Skeletal muscle tissue (tissue), 4 donors: ENCODE results near the gene SDCBP2. TPM values are rescaled to one million over a fixed set of nuclear protein-coding genes. Genes with fewer than 3 reads are reported as not detected.
A peak's percentile ranks its signal among the peaks of the same experiment; 100 is the strongest.

Experiments used
- H3K27ac ChIP-seq: one replicate; pipeline ENCODE4 v1.7.0; 2013; ENCODE audit warnings: mild to moderate bottlenecking, low read depth, low read length, inconsistent platforms
- H3K27me3 ChIP-seq, 3 donors: one replicate each; pipeline ENCODE4 v1.7.0; 2013; ENCODE audit warnings: low read length in 3 of 3; ENCODE audit not compliant: control insufficient read depth in 3 of 3, insufficient read depth in 3 of 3
- H3K36me3 ChIP-seq, 3 donors: one replicate each; pipeline ENCODE4 v1.7.0; 2013; ENCODE audit warnings: low read length in 3 of 3; ENCODE audit not compliant: control insufficient read depth in 3 of 3, insufficient read depth in 3 of 3
- H3K4me1 ChIP-seq, 3 donors: one replicate each; pipeline ENCODE4 v1.7.0; 2013; ENCODE audit warnings: low read length in 3 of 3, mild to moderate bottlenecking in 3 of 3; ENCODE audit not compliant: control insufficient read depth in 3 of 3, insufficient read depth in 3 of 3
- H3K4me3 ChIP-seq, 3 donors: one replicate each; pipeline ENCODE4 v1.7.0; 2013; ENCODE audit warnings: low read length in 3 of 3
- H3K9ac ChIP-seq, 3 donors: one replicate each; pipeline ENCODE4 v1.7.0; 2013; ENCODE audit warnings: low read length in 3 of 3, mild to moderate bottlenecking in 3 of 3, moderate library complexity in 2 of 3, low read depth in 1 of 3
- H3K9me3 ChIP-seq, 3 donors: one replicate each; pipeline ENCODE4 v1.7.0; 2013; ENCODE audit warnings: low read length in 3 of 3; ENCODE audit not compliant: control insufficient read depth in 3 of 3
- total RNA-seq: library from RNA; depleted of rRNA; stranded (reverse); fragments of >200 nt; gene quantifications from one replicate; pipeline ENCODE4 v1.2.3, GENCODE V29; 2014
- donor health status: Osteomylitis.

SDCBP2 gene
- total RNA-seq = 1.6 TPM

- Histone ChIP-seq H3K4me3 (no peak within 1 kb of the TSS), H3K27me3 (no peaks in the 10 kb centered on the region), H3K4me1 (peaks cover 59 to 71% (median 67%) of the 10 kb centered on the region in 3 donors), H3K27ac (peak within 1 kb of the TSS; percentile 75), H3K36me3 (no peaks in the 10 kb centered on the region), H3K9me3 (no peaks in the 10 kb centered on the region), H3K9ac (peak within 1 kb of the TSS in 2 of 3 donors; percentile 28 to 77)
Observed at GRCh38 chr20:1328680-1329330, at the start of gene SDCBP2. SDCBP2 (minus strand) TSS chr20:1329139; CDS start chr20:1320416, 8,723 bp downstream.

GRCh38 chr20:1378735-1379125, 49.8 kb upstream of the SDCBP2 start:
- Histone ChIP-seq H3K27me3 (no peaks in the 10 kb centered on the region), H3K27ac (no peak overlapping the region), H3K9ac (no peak overlapping the region), H3K4me3 (no peak overlapping the region), H3K36me3 (peaks cover 0 to under 1% (median under 1%) of the 10 kb centered on the region in 3 donors), H3K9me3 (no peaks in the 10 kb centered on the region), H3K4me1 (peaks cover 59 to 80% (median 65%) of the 10 kb centered on the region in 3 donors)

- H3K9ac ChIP-seq = no peak overlapping the region
- peaks cover 58 to 81% (median 63%) of the 10 kb centered on the region in 3 donors for H3K4me1 ChIP-seq
- H3K36me3 ChIP-seq = peaks cover 0 to 6% (median 3%) of the 10 kb centered on the region in 3 donors
- no peaks in the 10 kb centered on the region for H3K27me3 ChIP-seq
- peak overlapping the region; percentile 56 for H3K27ac ChIP-seq
- no peak overlapping the region for H3K4me3 ChIP-seq
- H3K9me3 ChIP-seq = no peaks in the 10 kb centered on the region
Observed at GRCh38 chr20:1377984-1378734, 49.2 kb upstream of the SDCBP2 start.

GRCh38 chr20:1377341-1377871, 48.5 kb upstream of the SDCBP2 start:
- Histone ChIP-seq H3K4me1 (peaks cover 54 to 74% (median 56%) of the 10 kb centered on the region in 3 donors), H3K9ac (no peak overlapping the region), H3K9me3 (no peaks in the 10 kb centered on the region), H3K36me3 (peaks cover 0 to 10% (median 3%) of the 10 kb centered on the region in 3 donors), H3K27me3 (no peaks in the 10 kb centered on the region), H3K27ac (peak overlapping the region; percentile 56), H3K4me3 (no peak overlapping the region)

- Histone ChIP-seq H3K27ac (peak overlapping the region; percentile 56), H3K4me1 (peaks cover 49 to 71% (median 51%) of the 10 kb centered on the region in 3 donors), H3K9ac (peak overlapping the region in 1 of 3 donors; percentile 25), H3K36me3 (peaks cover 2 to 18% (median 6%) of the 10 kb centered on the region in 3 donors), H3K27me3 (no peaks in the 10 kb centered on the region), H3K9me3 (no peaks in the 10 kb centered on the region), H3K4me3 (no peak overlapping the region)
Observed at GRCh38 chr20:1376408-1377270, 47.7 kb upstream of the SDCBP2 start.

- Histone ChIP-seq H3K27me3 (no peaks in the 10 kb centered on the region), H3K36me3 (peaks cover 6 to 18% (median 7%) of the 10 kb centered on the region in 3 donors), H3K9ac (peak overlapping the region in 1 of 3 donors; percentile 46), H3K4me1 (peaks cover 53 to 70% (median 56%) of the 10 kb centered on the region in 3 donors), H3K9me3 (no peaks in the 10 kb centered on the region), H3K4me3 (peak overlapping the region in 1 of 3 donors; percentile 12), H3K27ac (peak overlapping the region; percentile 45)
Observed at GRCh38 chr20:1376007-1376406, 47.1 kb upstream of the SDCBP2 start.

GRCh38 chr20:1375515-1375914, 46.6 kb upstream of the SDCBP2 start:
- H3K9me3 ChIP-seq = no peaks in the 10 kb centered on the region
- H3K27ac ChIP-seq = peak overlapping the region; percentile 45
- H3K4me1 ChIP-seq = peaks cover 58 to 75% (median 61%) of the 10 kb centered on the region in 3 donors
- H3K4me3 ChIP-seq = peak overlapping the region in 1 of 3 donors; percentile 12
- peaks cover 6 to 18% (median 7%) of the 10 kb centered on the region in 3 donors for H3K36me3 ChIP-seq
- no peaks in the 10 kb centered on the region for H3K27me3 ChIP-seq
- H3K9ac ChIP-seq = peak overlapping the region in 1 of 3 donors; percentile 19

- Histone ChIP-seq H3K27me3 (no peaks in the 10 kb centered on the region), H3K27ac (peak overlapping the region; percentile 45), H3K4me1 (peaks cover 65 to 72% (median 66%) of the 10 kb centered on the region in 3 donors), H3K9ac (no peak overlapping the region), H3K36me3 (peaks cover 6 to 18% (median 7%) of the 10 kb centered on the region in 3 donors), H3K4me3 (no peak overlapping the region), H3K9me3 (no peaks in the 10 kb centered on the region)
Observed at GRCh38 chr20:1374246-1374645, 45.3 kb upstream of the SDCBP2 start.

- Histone ChIP-seq H3K27me3 (no peaks in the 10 kb centered on the region), H3K4me3 (no peak overlapping the region), H3K9ac (no peak overlapping the region), H3K27ac (peak overlapping the region; percentile 56), H3K36me3 (peaks cover 6 to 23% (median 7%) of the 10 kb centered on the region in 3 donors), H3K4me1 (peaks cover 63 to 66% (median 65%) of the 10 kb centered on the region in 3 donors), H3K9me3 (no peaks in the 10 kb centered on the region)
Observed at GRCh38 chr20:1373614-1374013, 44.7 kb upstream of the SDCBP2 start.
